Measurements from ENCODE around the gene GOLGA3. TPM values are rescaled to one million over a fixed set of nuclear protein-coding genes. Genes with fewer than 3 reads are reported as not detected.
"Not testable (repeated sequence)": the region's sequence is repeated elsewhere in the genome, so short reads cannot be mapped to it uniquely, and the experiment has no call there.

The GOLGA3 gene
- total RNA-seq, 5 donors from 2014 or later (not counting 1 experiment from before 2014, with no cell fraction given): 49.1 to 77.9 (median 67.4) TPM

- H3K4me3 Mint-ChIP-seq; H3K4me3 ChIP-seq (ENCODE audit: control insufficient read depth in 1 of 2, extremely low read depth in 1 of 2, low read length in 1 of 2); H3K27ac ChIP-seq (ENCODE audit: low read length); ATAC-seq (replicated peaks in 1 of 4); POLR2A ChIA-PET; H3K9me3 Mint-ChIP-seq; H3K27me3 ChIP-seq (replicated peaks in 1 of 2; ENCODE audit: control insufficient read depth in 2 of 2, extremely low read depth in 1 of 2, insufficient read depth in 2 of 2, low read length in 1 of 2); H3K27ac Mint-ChIP-seq; H3K9me3 ChIP-seq; DNase-seq; H3K27me3 Mint-ChIP-seq: not testable (repeated sequence)
- H3K4me1 ChIP-seq (ENCODE audit: control insufficient read depth in 1 of 2, extremely low read depth in 1 of 2, insufficient read depth in 2 of 2, low read length in 2 of 2): peaks cover 12 to 31% of the 10 kb centered on the region in 2 experiments
- CTCF ChIA-PET: interaction anchor here in 1 of 2 donors (0.7 kb wide), 1 partner anchor 89 kb away, joined by 3 read pairs; no protein-coding TSS in a partner anchor
- peaks cover 17% of the 10 kb centered on the region for H3K36me3 Mint-ChIP-seq
- peaks cover 0 to 19% of the 10 kb centered on the region in 2 donors for H3K36me3 ChIP-seq (ENCODE audit: control insufficient read depth in 2 of 2, extremely low read depth in 1 of 2, insufficient read depth in 1 of 2, low read length in 1 of 2)
- WGBS (ENCODE audit: insufficient coverage): 94% methylated on average over 12 of the region's 28 CpGs
- H3K4me1 Mint-ChIP-seq: peaks cover 28 to 32% (median 28%) of the 10 kb centered on the region in 3 donors
These were observed 69.8 kb downstream of the GOLGA3 start for GRCh38 chr12:132758825-132759224.

- peaks cover 0 to 4% of the 10 kb centered on the region in 2 experiments for H3K4me1 ChIP-seq (ENCODE audit: control insufficient read depth in 1 of 2, extremely low read depth in 1 of 2, insufficient read depth in 2 of 2, low read length in 2 of 2)
- Mint-ChIP-seq H3K4me3 (no peak overlapping the region), H3K9me3 (no peaks in the 10 kb centered on the region), H3K27ac (no peak overlapping the region), H3K4me1 (peaks cover 5 to 8% (median 8%) of the 10 kb centered on the region in 3 donors), H3K36me3 (peaks cover 23% of the 10 kb centered on the region), H3K27me3 (no peaks in the 10 kb centered on the region)
- no peak overlapping the region for H3K27ac ChIP-seq (ENCODE audit: low read length)
- ATAC-seq (replicated peaks in 1 of 4) (peak in 2 of 4 experiments; percentile 29 to 34), DNase-seq (no peak)
- H3K4me3 ChIP-seq (ENCODE audit: control insufficient read depth in 1 of 2, extremely low read depth in 1 of 2, low read length in 1 of 2): no peak overlapping the region
- H3K27me3 ChIP-seq (replicated peaks in 1 of 2; ENCODE audit: control insufficient read depth in 2 of 2, extremely low read depth in 1 of 2, insufficient read depth in 2 of 2, low read length in 1 of 2): no peaks in the 10 kb centered on the region
- H3K9me3 ChIP-seq: no peaks in the 10 kb centered on the region
- CTCF ChIA-PET: no interaction called here
- H3K36me3 ChIP-seq (ENCODE audit: control insufficient read depth in 2 of 2, extremely low read depth in 1 of 2, insufficient read depth in 1 of 2, low read length in 1 of 2): peaks cover 5 to 59% of the 10 kb centered on the region in 2 donors
- POLR2A ChIA-PET: no interaction called here
- 84% methylated on average over 8 of the region's 14 CpGs for WGBS (ENCODE audit: insufficient coverage)
These were observed 74.3 kb downstream of the GOLGA3 start for GRCh38 chr12:132754160-132754932.

GRCh38 chr12:132753670-132754069 lies 75.0 kb downstream of the GOLGA3 start:
- peaks cover 25% of the 10 kb centered on the region for H3K36me3 Mint-ChIP-seq
- H3K27me3 Mint-ChIP-seq; H3K4me1 Mint-ChIP-seq; H3K27me3 ChIP-seq (replicated peaks in 1 of 2; ENCODE audit: control insufficient read depth in 2 of 2, extremely low read depth in 1 of 2, insufficient read depth in 2 of 2, low read length in 1 of 2); ATAC-seq (replicated peaks in 1 of 4); H3K4me1 ChIP-seq (ENCODE audit: control insufficient read depth in 1 of 2, extremely low read depth in 1 of 2, insufficient read depth in 2 of 2, low read length in 2 of 2); POLR2A ChIA-PET; H3K4me3 ChIP-seq (ENCODE audit: control insufficient read depth in 1 of 2, extremely low read depth in 1 of 2, low read length in 1 of 2); H3K4me3 Mint-ChIP-seq; CTCF ChIA-PET; H3K27ac Mint-ChIP-seq; H3K9me3 ChIP-seq; DNase-seq; H3K9me3 Mint-ChIP-seq; H3K27ac ChIP-seq (ENCODE audit: low read length): not testable (repeated sequence)
- peaks cover 5 to 64% of the 10 kb centered on the region in 2 donors for H3K36me3 ChIP-seq (ENCODE audit: control insufficient read depth in 2 of 2, extremely low read depth in 1 of 2, insufficient read depth in 1 of 2, low read length in 1 of 2)
- 91% methylated on average over 3 of the region's 7 CpGs for WGBS (ENCODE audit: insufficient coverage)

GRCh38 chr12:132748319-132748718 lies 80.3 kb downstream of the GOLGA3 start:
- H3K9me3 Mint-ChIP-seq: no peaks in the 10 kb centered on the region

GRCh38 chr12:132747896-132748295 lies 80.8 kb downstream of the GOLGA3 start:
- Mint-ChIP-seq H3K27ac (no peak overlapping the region), H3K9me3 (no peaks in the 10 kb centered on the region), H3K4me1 (peaks cover under 1 to 4% (median 4%) of the 10 kb centered on the region in 3 donors), H3K36me3 (peaks cover 50% of the 10 kb centered on the region), H3K4me3 (no peak overlapping the region), H3K27me3 (no peaks in the 10 kb centered on the region)
- POLR2A ChIA-PET: interaction anchor here in 1 of 2 donors (0.6 kb wide), 1 partner anchor 12 kb away, joined by 3 read pairs; no protein-coding TSS in a partner anchor
- 98% methylated on average over 17 of the region's 22 CpGs for whole genome bisulfite sequencing (ENCODE audit: insufficient coverage)
- Histone ChIP-seq H3K27ac (ENCODE audit: low read length) (no peak overlapping the region), H3K9me3 (no peaks in the 10 kb centered on the region), H3K4me3 (ENCODE audit: control insufficient read depth in 1 of 2, extremely low read depth in 1 of 2, low read length in 1 of 2) (no peak overlapping the region), H3K36me3 (ENCODE audit: control insufficient read depth in 2 of 2, extremely low read depth in 1 of 2, insufficient read depth in 1 of 2, low read length in 1 of 2) (peaks cover 27 to 91% of the 10 kb centered on the region in 2 donors), H3K4me1 (ENCODE audit: control insufficient read depth in 1 of 2, extremely low read depth in 1 of 2, insufficient read depth in 2 of 2, low read length in 2 of 2) (no peaks in the 10 kb centered on the region), H3K27me3 (replicated peaks in 1 of 2; ENCODE audit: control insufficient read depth in 2 of 2, extremely low read depth in 1 of 2, insufficient read depth in 2 of 2, low read length in 1 of 2) (no peaks in the 10 kb centered on the region)
- ATAC-seq (replicated peaks in 1 of 4) (no peak), DNase-seq (no peak)
- CTCF ChIA-PET: no interaction called here

More at GRCh38 chr12:132748319-132748718, 80.3 kb downstream of the GOLGA3 start:
- DNase-seq (no peak), ATAC-seq (replicated peaks in 1 of 4) (no peak)
- no peak overlapping the region for H3K4me3 Mint-ChIP-seq
- no peaks in the 10 kb centered on the region for H3K27me3 Mint-ChIP-seq
- ChIA-PET POLR2A (no interaction called here), CTCF (no interaction called here)
- 86% methylated on average over 10 of the region's 10 CpGs for WGBS (ENCODE audit: insufficient coverage)
- H3K27ac Mint-ChIP-seq: no peak overlapping the region
- H3K36me3 Mint-ChIP-seq: peaks cover 48% of the 10 kb centered on the region
- H3K9me3 ChIP-seq: no peaks in the 10 kb centered on the region
- no peak overlapping the region for H3K27ac ChIP-seq (ENCODE audit: low read length)
- H3K36me3 ChIP-seq (ENCODE audit: control insufficient read depth in 2 of 2, extremely low read depth in 1 of 2, insufficient read depth in 1 of 2, low read length in 1 of 2): peaks cover 28 to 91% of the 10 kb centered on the region in 2 donors
- no peaks in the 10 kb centered on the region for H3K27me3 ChIP-seq (replicated peaks in 1 of 2; ENCODE audit: control insufficient read depth in 2 of 2, extremely low read depth in 1 of 2, insufficient read depth in 2 of 2, low read length in 1 of 2)
- peaks cover 0 to 2% (median 2%) of the 10 kb centered on the region in 3 donors for H3K4me1 Mint-ChIP-seq
- H3K4me1 ChIP-seq (ENCODE audit: control insufficient read depth in 1 of 2, extremely low read depth in 1 of 2, insufficient read depth in 2 of 2, low read length in 2 of 2): no peaks in the 10 kb centered on the region
- no peak overlapping the region for H3K4me3 ChIP-seq (ENCODE audit: control insufficient read depth in 1 of 2, extremely low read depth in 1 of 2, low read length in 1 of 2)

- ATAC-seq (replicated peaks in 1 of 4): no peak
- WGBS (ENCODE audit: insufficient coverage): 97% methylated on average over 4 of the region's 11 CpGs
These were observed 81.3 kb downstream of the GOLGA3 start for GRCh38 chr12:132747395-132747794.

More at GRCh38 chr12:132747395-132747794, 81.3 kb downstream of the GOLGA3 start:
- Mint-ChIP-seq H3K36me3 (peaks cover 52% of the 10 kb centered on the region), H3K9me3 (no peaks in the 10 kb centered on the region), H3K27ac (no peak overlapping the region), H3K4me3 (no peak overlapping the region), H3K27me3 (no peaks in the 10 kb centered on the region), H3K4me1 (peaks cover 6 to 9% (median 7%) of the 10 kb centered on the region in 3 donors)
- Histone ChIP-seq H3K27me3 (replicated peaks in 1 of 2; ENCODE audit: control insufficient read depth in 2 of 2, extremely low read depth in 1 of 2, insufficient read depth in 2 of 2, low read length in 1 of 2) (no peaks in the 10 kb centered on the region), H3K4me3 (ENCODE audit: control insufficient read depth in 1 of 2, extremely low read depth in 1 of 2, low read length in 1 of 2) (no peak overlapping the region), H3K9me3 (no peaks in the 10 kb centered on the region), H3K4me1 (ENCODE audit: control insufficient read depth in 1 of 2, extremely low read depth in 1 of 2, insufficient read depth in 2 of 2, low read length in 2 of 2) (no peaks in the 10 kb centered on the region), H3K27ac (ENCODE audit: low read length) (no peak overlapping the region), H3K36me3 (ENCODE audit: control insufficient read depth in 2 of 2, extremely low read depth in 1 of 2, insufficient read depth in 1 of 2, low read length in 1 of 2) (peaks cover 29 to 91% of the 10 kb centered on the region in 2 donors)
- DNase-seq: no peak
- ChIA-PET POLR2A (interaction anchor here in 1 of 2 donors (0.6 kb wide), 2 partner anchors 11 to 29 kb away, joined by 3 to 5 read pairs; no protein-coding TSS in a partner anchor), CTCF (no interaction called here)

Data from T-cell (primary cell).